K562 (cell line): ENCODE results near the gene NECAB2. TPM values are rescaled to one million over a fixed set of nuclear protein-coding genes. Genes with fewer than 3 reads are reported as not detected.

Experiments used
- HOXB6 ChIP-seq: fragments of 250-450 bp; sonication (Bioruptor Pico); IDR thresholded peaks from 2 replicates; pipeline ENCODE4 v1.5.1; 2022; ENCODE audit warnings: mild to moderate bottlenecking, borderline replicate concordance
- MTA1 ChIP-seq: fragments of 450-650 bp; IDR thresholded peaks from 2 replicates; pipeline ENCODE4 v1.6.1; 2017; ENCODE audit warnings: borderline replicate concordance
- PHTF2 ChIP-seq: fragments of 250-450 bp; sonication (Bioruptor Pico); IDR thresholded peaks from 2 replicates; pipeline ENCODE4 v1.5.0; 2021; ENCODE audit warnings: mild to moderate bottlenecking
- SNRNP70 ChIP-seq: fragments of 200-400 bp; formaldehyde crosslinking; optimal IDR thresholded peaks from 2 replicates; pipeline ENCODE3; 2017; ENCODE audit warnings: low read depth, low read length
- ZNF217 ChIP-seq: sonication (generic); formaldehyde crosslinking; IDR thresholded peaks from 2 replicates; pipeline ENCODE4 v1.8.0; 2022; ENCODE audit warnings: mild to moderate bottlenecking, missing genetic modification reagents
- polyA plus RNA-seq, 8 experiments: library from polyadenylated mRNA; depleted of rRNA in 4 of 8; stranded (reverse) in 5 of 8; unstranded in 3 of 8; fragments of >200 nt; fragmentation: Nextera tagmentation in 2 of 8; fragmentation: Illumina TruSeq in 1 of 8; extraction: Ambion mirVana in 2 of 8; extraction: Trizol in 1 of 8; gene quantifications; 2 replicates each; pipeline versions ENCODE4 v1.2.1 to v1.2.3, GENCODE V29; 2011 to 2014; ENCODE audit warnings: inconsistent platforms in 1 of 8, missing spikeins in 1 of 8
- total RNA-seq, 7 experiments: library from RNA; depleted of rRNA in 6 of 7; stranded (reverse); fragments of >200 nt in 6 of 7; fragmentation: Illumina TruSeq in 2 of 7; extraction: Trizol in 2 of 7; gene quantifications; 2 replicates each; pipeline versions ENCODE4 v1.2.1 to v1.2.3, GENCODE V29; 2011 to 2021; ENCODE audit warnings: low replicate concordance in 1 of 7
- TF ChIP-seq, protein P1 (sequence below), 2 experiments: fragments of 450-650 bp in 1 of 2; sonication (generic) in 1 of 2; formaldehyde crosslinking in 1 of 2; IDR thresholded peaks; 2 replicates each; pipeline versions ENCODE4 v1.7.1 to v1.9.0; 2016 to 2022; ENCODE audit warnings: inconsistent platforms in 1 of 2, mild to moderate bottlenecking in 1 of 2, missing genetic modification reagents in 1 of 2
- TF ChIP-seq, protein P2 (sequence below): fragments of 250-450 bp; sonication (Bioruptor Pico); IDR thresholded peaks from 2 replicates; pipeline ENCODE4 v1.5.0; 2021; ENCODE audit warnings: mild to moderate bottlenecking, moderate library complexity
- TF ChIP-seq, protein P3 (sequence below): fragments of 450-650 bp; IDR thresholded peaks from 2 replicates; pipeline ENCODE4 v1.6.1; 2016; ENCODE audit warnings: borderline replicate concordance
- TF ChIP-seq, protein P4 (sequence below): fragments of 450-650 bp; conservative IDR thresholded peaks from 2 replicates; pipeline ENCODE4 v1.6.1; 2016; ENCODE audit warnings: missing genetic modification characterization, low read depth, mild to moderate bottlenecking, missing compliant biosample characterization, moderate library complexity
- TF ChIP-seq, protein P5 (sequence below), 2 experiments: fragments of 450-650 bp; IDR thresholded peaks; 2 replicates each; pipeline ENCODE4 v1.6.1; 2016

NECAB2 gene
- total and polyA plus RNA-seq, 9 of the 15 experiments (the other 6 are each of a cell fraction or from before 2014, with no cell fraction given), result 0.03 to 0.28 TPM; not detected in 7

DNA sequence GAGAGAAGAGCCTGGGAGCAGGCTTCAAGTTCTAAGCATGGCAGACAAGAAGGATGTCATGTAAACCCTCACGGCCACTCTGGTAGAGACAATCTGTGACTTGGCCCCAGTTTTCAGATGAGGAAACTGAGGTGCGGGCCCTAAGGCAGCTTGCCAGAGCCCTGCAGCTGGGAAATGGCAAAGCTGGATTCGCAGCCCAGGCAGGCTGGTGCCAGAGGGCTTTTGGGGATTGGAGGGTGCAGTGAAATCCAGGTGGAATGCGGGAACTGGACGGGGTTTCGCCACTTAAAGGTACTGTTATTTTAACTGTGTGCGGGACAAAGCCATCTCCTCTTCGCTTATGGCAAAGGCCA lies 15.5 kb upstream of the NECAB2 start (continued):
- TF ChIP-seq, protein P1, sequence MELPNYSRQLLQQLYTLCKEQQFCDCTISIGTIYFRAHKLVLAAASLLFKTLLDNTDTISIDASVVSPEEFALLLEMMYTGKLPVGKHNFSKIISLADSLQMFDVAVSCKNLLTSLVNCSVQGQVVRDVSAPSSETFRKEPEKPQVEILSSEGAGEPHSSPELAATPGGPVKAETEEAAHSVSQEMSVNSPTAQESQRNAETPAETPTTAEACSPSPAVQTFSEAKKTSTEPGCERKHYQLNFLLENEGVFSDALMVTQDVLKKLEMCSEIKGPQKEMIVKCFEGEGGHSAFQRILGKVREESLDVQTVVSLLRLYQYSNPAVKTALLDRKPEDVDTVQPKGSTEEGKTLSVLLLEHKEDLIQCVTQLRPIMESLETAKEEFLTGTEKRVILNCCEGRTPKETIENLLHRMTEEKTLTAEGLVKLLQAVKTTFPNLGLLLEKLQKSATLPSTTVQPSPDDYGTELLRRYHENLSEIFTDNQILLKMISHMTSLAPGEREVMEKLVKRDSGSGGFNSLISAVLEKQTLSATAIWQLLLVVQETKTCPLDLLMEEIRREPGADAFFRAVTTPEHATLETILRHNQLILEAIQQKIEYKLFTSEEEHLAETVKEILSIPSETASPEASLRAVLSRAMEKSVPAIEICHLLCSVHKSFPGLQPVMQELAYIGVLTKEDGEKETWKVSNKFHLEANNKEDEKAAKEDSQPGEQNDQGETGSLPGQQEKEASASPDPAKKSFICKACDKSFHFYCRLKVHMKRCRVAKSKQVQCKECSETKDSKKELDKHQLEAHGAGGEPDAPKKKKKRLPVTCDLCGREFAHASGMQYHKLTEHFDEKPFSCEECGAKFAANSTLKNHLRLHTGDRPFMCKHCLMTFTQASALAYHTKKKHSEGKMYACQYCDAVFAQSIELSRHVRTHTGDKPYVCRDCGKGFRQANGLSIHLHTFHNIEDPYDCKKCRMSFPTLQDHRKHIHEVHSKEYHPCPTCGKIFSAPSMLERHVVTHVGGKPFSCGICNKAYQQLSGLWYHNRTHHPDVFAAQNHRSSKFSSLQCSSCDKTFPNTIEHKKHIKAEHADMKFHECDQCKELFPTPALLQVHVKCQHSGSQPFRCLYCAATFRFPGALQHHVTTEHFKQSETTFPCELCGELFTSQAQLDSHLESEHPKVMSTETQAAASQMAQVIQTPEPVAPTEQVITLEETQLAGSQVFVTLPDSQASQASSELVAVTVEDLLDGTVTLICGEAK (IDR thresholded peaks at IDR 0.05), result 0 out of 2 replicates have a peak, but pooled peaks have one; percentile 43
- TF ChIP-seq, protein P1 (CRISPR knock-in tag; IDR thresholded peaks at IDR 0.05), result no peak
- TF ChIP-seq SNRNP70 (no peak), ZNF217 (CRISPR knock-in tag) (no peak), HOXB6 (no peak), PHTF2 (CRISPR knock-in tag) (no peak), MTA1 (no peak)
- TF ChIP-seq, protein P2, sequence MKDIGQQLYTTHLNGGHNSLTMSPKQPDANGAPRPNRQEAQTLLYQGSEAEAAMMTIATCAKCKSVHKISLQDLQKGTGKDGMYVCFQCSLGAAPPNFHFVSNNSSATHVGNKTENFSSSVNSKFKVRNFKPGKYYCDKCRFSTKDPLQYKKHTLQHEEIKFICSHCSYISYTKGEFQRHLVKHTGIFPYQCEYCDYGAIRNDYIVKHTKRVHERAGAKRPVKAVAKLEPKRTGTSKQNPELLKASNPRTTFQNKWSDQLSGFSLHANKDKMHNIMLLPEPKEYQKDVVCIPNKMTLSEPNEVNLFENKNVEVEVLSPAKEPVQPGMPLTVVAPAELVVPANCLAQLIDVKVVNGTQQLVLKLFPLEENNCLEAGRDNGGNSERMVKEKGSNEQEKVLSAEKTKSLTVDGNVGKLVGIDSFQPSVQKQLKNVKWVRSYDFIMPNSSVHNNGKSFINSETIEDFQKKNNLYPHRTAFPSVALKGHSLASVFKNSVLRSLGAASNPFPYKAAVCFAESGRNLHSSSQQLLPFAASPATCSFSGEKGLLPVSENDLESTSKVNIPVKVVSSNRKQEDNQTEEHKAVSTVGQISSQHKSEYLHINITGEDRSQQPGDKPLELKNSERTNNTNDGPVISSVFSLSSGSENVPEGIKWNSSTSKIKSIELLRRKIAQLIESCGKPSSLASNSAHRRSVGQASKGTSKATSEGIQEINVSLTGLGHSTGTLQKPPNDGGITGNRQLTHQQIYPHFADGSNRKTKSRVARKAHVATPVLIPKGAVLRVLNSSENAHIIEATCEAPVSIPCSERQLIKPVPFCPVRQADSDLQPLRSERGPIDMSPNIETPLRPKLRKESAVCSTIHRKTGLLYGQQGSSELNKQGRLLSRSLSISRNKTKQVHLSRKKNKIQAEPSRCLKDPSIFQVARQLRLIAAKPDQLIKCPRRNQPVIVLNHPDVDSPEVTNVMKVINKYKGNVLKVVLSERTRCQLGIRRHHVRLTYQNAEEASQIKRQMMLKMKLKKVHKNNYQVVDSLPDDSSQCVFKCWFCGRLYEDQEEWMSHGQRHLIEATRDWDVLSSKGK (CRISPR knock-in tag), result no peak
- TF ChIP-seq, protein P3, sequence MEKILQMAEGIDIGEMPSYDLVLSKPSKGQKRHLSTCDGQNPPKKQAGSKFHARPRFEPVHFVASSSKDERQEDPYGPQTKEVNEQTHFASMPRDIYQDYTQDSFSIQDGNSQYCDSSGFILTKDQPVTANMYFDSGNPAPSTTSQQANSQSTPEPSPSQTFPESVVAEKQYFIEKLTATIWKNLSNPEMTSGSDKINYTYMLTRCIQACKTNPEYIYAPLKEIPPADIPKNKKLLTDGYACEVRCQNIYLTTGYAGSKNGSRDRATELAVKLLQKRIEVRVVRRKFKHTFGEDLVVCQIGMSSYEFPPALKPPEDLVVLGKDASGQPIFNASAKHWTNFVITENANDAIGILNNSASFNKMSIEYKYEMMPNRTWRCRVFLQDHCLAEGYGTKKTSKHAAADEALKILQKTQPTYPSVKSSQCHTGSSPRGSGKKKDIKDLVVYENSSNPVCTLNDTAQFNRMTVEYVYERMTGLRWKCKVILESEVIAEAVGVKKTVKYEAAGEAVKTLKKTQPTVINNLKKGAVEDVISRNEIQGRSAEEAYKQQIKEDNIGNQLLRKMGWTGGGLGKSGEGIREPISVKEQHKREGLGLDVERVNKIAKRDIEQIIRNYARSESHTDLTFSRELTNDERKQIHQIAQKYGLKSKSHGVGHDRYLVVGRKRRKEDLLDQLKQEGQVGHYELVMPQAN, result no peak
- TF ChIP-seq, protein P4, sequence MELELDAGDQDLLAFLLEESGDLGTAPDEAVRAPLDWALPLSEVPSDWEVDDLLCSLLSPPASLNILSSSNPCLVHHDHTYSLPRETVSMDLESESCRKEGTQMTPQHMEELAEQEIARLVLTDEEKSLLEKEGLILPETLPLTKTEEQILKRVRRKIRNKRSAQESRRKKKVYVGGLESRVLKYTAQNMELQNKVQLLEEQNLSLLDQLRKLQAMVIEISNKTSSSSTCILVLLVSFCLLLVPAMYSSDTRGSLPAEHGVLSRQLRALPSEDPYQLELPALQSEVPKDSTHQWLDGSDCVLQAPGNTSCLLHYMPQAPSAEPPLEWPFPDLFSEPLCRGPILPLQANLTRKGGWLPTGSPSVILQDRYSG (tag), result 0 out of 2 replicates have a peak, but pooled peaks have one; percentile 29
- TF ChIP-seq, protein P5, sequence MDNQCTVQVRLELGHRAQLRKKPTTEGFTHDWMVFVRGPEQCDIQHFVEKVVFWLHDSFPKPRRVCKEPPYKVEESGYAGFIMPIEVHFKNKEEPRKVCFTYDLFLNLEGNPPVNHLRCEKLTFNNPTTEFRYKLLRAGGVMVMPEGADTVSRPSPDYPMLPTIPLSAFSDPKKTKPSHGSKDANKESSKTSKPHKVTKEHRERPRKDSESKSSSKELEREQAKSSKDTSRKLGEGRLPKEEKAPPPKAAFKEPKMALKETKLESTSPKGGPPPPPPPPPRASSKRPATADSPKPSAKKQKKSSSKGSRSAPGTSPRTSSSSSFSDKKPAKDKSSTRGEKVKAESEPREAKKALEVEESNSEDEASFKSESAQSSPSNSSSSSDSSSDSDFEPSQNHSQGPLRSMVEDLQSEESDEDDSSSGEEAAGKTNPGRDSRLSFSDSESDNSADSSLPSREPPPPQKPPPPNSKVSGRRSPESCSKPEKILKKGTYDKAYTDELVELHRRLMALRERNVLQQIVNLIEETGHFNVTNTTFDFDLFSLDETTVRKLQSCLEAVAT (IDR thresholded peaks at IDR 0.05), result no peak
